Left renal pelvis (tissue), 4 donors: ENCODE data around the gene CETN1. TPM values are rescaled to one million over a fixed set of nuclear protein-coding genes. Genes with fewer than 3 reads are reported as not detected.

ENCODE experiments used
- DNase-seq, 4 donors: peaks; one replicate each; pipeline ENCODE4 v3.0.0-alpha.2; 2013; ENCODE audit warnings: low read depth in 4 of 4, low spot score in 3 of 4
- polyA plus RNA-seq, 4 donors: library from polyadenylated mRNA; unstranded; fragments of 120-200 nt; gene quantifications; one replicate each; pipeline ENCODE4 v1.2.1, GENCODE V29; 2013; ENCODE audit not compliant: insufficient read length in 4 of 4

Gene CETN1
- polyA plus RNA-seq, 4 donors = not detected

- no peak for DNase-seq
These were observed 5.1 kb upstream of the CETN1 start for GRCh38 chr18:574865-575645.

- DNase-seq = no peak
These were observed 3.3 kb upstream of the CETN1 start for GRCh38 chr18:576924-577323.

GRCh38 chr18:577643-578375, 2.4 kb upstream of the CETN1 start:
- DNase-seq = no peak

- DNase-seq = no peak
These were observed 942 bp upstream of the CETN1 start for GRCh38 chr18:579238-579637.

- DNase-seq = no peak
These were observed 916 bp downstream of the CETN1 start for GRCh38 chr18:581096-581495.

GRCh38 chr18:582465-582864, 2.3 kb downstream of the CETN1 start:
- no peak for DNase-seq

- DNase-seq = no peak
These were observed 14.9 kb downstream of the CETN1 start for GRCh38 chr18:595068-595467.

- DNase-seq = no peak
These were observed 15.4 kb downstream of the CETN1 start for GRCh38 chr18:595571-595970.

GRCh38 chr18:596288-596881, 16.2 kb downstream of the CETN1 start:
- no peak for DNase-seq

- DNase-seq = no peak
These were observed 18.0 kb downstream of the CETN1 start for GRCh38 chr18:598124-598589.

GRCh38 chr18:600107-600506, 19.9 kb downstream of the CETN1 start:
- no peak for DNase-seq

- DNase-seq = no peak
These were observed 24.6 kb downstream of the CETN1 start for GRCh38 chr18:604771-605170.

- DNase-seq = no peak
These were observed 27.8 kb downstream of the CETN1 start for GRCh38 chr18:607930-608329.

GRCh38 chr18:610214-610928, 30.2 kb downstream of the CETN1 start:
- DNase-seq = no peak

GRCh38 chr18:612156-612555, 32.0 kb downstream of the CETN1 start:
- DNase-seq = no peak

- DNase-seq = no peak
These were observed 34.0 kb downstream of the CETN1 start for GRCh38 chr18:614193-614592.

- DNase-seq = no peak
These were observed 34.9 kb downstream of the CETN1 start for GRCh38 chr18:615092-615521.

- no peak for DNase-seq
These were observed 35.6 kb downstream of the CETN1 start for GRCh38 chr18:615773-616172.

GRCh38 chr18:616380-616995, 36.3 kb downstream of the CETN1 start:
- DNase-seq = no peak

- DNase-seq = no peak
These were observed 37.9 kb downstream of the CETN1 start for GRCh38 chr18:617970-618504.
